Measurements from ENCODE around the gene EIF1. TPM values are rescaled to one million over a fixed set of nuclear protein-coding genes. Genes with fewer than 3 reads are reported as not detected.

The EIF1 gene
- total RNA-seq, 1 donor, result 85.5 TPM

- no peak overlapping the region for H3K4me3 ChIP-seq (ENCODE audit: low read depth, low read length)
- no peak for TF ChIP-seq CTCF (IDR thresholded peaks at IDR 0.05; ENCODE audit: insufficient read depth, low read depth, low read length)
- no peak for DNase-seq (ENCODE audit: low read depth)
Measured at GRCh38 chr17:41657936-41658335, 30.7 kb upstream of the EIF1 start.

GRCh38 chr17:41658846-41659245 lies 29.8 kb upstream of the EIF1 start:
- no peak for TF ChIP-seq CTCF (IDR thresholded peaks at IDR 0.05; ENCODE audit: insufficient read depth, low read depth, low read length)
- H3K4me3 ChIP-seq (ENCODE audit: low read depth, low read length), result no peak overlapping the region
- no peak for DNase-seq (ENCODE audit: low read depth)

- no peak for DNase-seq (ENCODE audit: low read depth)
- TF ChIP-seq CTCF (IDR thresholded peaks at IDR 0.05; ENCODE audit: insufficient read depth, low read depth, low read length), result no peak
- H3K4me3 ChIP-seq (ENCODE audit: low read depth, low read length), result no peak overlapping the region
Measured at GRCh38 chr17:41659427-41660212, 29.1 kb upstream of the EIF1 start.

- no peak overlapping the region for H3K4me3 ChIP-seq (ENCODE audit: low read depth, low read length)
- DNase-seq (ENCODE audit: low read depth), result no peak
- TF ChIP-seq CTCF (IDR thresholded peaks at IDR 0.05; ENCODE audit: insufficient read depth, low read depth, low read length), result no peak
Measured at GRCh38 chr17:41660221-41660711, 28.4 kb upstream of the EIF1 start.

GRCh38 chr17:41663451-41664171 lies 25.1 kb upstream of the EIF1 start:
- no peak for DNase-seq (ENCODE audit: low read depth)
- TF ChIP-seq CTCF (IDR thresholded peaks at IDR 0.05; ENCODE audit: insufficient read depth, low read depth, low read length), result no peak
- H3K4me3 ChIP-seq (ENCODE audit: low read depth, low read length), result no peak overlapping the region

GRCh38 chr17:41664172-41664457 lies 24.6 kb upstream of the EIF1 start:
- DNase-seq (ENCODE audit: low read depth), result no peak

More at GRCh38 chr17:41664172-41664457, 24.6 kb upstream of the EIF1 start:
- TF ChIP-seq CTCF (IDR thresholded peaks at IDR 0.05; ENCODE audit: insufficient read depth, low read depth, low read length), result no peak
- H3K4me3 ChIP-seq (ENCODE audit: low read depth, low read length), result no peak overlapping the region
